ENCODE measurements around the gene HMGA1.
A peak's percentile ranks its signal among the peaks of the same experiment; 100 is the strongest.

Gene HMGA1

GRCh38 chr6:34196116-34196832 lies 40.4 kb upstream of the HMGA1 start:
- CTCF ChIA-PET = interaction anchor here (0.6 to 8.4 kb wide), 59 partner anchors 8 to 1045 kb away, joined by 3 to 92 read pairs (median 5); partner anchors contain the start of genes HMGA1, NUDT3, SMIM29 and UQCC2
- peak overlapping the region; percentile 59 for H3K4me3 ChIP-seq (ENCODE audit: low read depth, low read length)
- peak; percentile 4 for DNase-seq (ENCODE audit: low read depth, low spot score)
- POLR2A ChIA-PET = interaction anchor here (0.9 to 1.5 kb wide), 4 partner anchors 40 to 230 kb away, joined by 3 to 5 read pairs (median 4); partner anchors contain the start of genes HMGA1 and SMIM29
- TF ChIP-seq, protein P1, sequence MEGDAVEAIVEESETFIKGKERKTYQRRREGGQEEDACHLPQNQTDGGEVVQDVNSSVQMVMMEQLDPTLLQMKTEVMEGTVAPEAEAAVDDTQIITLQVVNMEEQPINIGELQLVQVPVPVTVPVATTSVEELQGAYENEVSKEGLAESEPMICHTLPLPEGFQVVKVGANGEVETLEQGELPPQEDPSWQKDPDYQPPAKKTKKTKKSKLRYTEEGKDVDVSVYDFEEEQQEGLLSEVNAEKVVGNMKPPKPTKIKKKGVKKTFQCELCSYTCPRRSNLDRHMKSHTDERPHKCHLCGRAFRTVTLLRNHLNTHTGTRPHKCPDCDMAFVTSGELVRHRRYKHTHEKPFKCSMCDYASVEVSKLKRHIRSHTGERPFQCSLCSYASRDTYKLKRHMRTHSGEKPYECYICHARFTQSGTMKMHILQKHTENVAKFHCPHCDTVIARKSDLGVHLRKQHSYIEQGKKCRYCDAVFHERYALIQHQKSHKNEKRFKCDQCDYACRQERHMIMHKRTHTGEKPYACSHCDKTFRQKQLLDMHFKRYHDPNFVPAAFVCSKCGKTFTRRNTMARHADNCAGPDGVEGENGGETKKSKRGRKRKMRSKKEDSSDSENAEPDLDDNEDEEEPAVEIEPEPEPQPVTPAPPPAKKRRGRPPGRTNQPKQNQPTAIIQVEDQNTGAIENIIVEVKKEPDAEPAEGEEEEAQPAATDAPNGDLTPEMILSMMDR (IDR thresholded peaks at IDR 0.05; ENCODE audit: insufficient read depth, low read length, missing control alignments) = peak; percentile 97

DNA sequence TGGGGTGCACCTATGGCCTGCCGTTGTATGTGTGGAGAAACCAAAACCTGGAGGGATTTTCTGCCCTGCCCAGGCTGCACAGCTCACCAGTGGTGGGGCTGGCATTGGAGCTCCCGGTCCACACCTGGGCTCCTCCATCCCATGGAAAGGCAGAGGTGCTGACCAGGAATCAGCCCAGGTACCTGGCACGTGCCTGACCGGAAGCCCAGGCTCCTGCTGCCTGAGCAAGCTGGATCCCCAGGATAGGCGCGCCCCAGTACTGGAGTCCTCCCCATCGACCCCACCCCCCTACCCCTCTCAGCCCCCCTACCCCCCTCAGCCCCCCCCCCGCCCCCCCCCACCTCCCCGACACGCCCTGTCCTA lies 39.9 kb upstream of the HMGA1 start:
- TF ChIP-seq, protein P1 (IDR thresholded peaks at IDR 0.05; ENCODE audit: insufficient read depth, low read length, missing control alignments) = no peak
- H3K4me3 ChIP-seq (ENCODE audit: low read depth, low read length) = peak overlapping the region; percentile 59
- CTCF ChIA-PET = interaction anchor here (0.6 to 8.4 kb wide), 34 partner anchors 9 to 610 kb away, joined by 3 to 92 read pairs (median 8); partner anchors contain the start of genes HMGA1, NUDT3 and SMIM29
- DNase-seq (ENCODE audit: low read depth, low spot score) = no peak
- POLR2A ChIA-PET = interaction anchor here (1.0 kb wide), 1 partner anchor 229 kb away, joined by 3 read pairs; no protein-coding TSS in a partner anchor

DNA sequence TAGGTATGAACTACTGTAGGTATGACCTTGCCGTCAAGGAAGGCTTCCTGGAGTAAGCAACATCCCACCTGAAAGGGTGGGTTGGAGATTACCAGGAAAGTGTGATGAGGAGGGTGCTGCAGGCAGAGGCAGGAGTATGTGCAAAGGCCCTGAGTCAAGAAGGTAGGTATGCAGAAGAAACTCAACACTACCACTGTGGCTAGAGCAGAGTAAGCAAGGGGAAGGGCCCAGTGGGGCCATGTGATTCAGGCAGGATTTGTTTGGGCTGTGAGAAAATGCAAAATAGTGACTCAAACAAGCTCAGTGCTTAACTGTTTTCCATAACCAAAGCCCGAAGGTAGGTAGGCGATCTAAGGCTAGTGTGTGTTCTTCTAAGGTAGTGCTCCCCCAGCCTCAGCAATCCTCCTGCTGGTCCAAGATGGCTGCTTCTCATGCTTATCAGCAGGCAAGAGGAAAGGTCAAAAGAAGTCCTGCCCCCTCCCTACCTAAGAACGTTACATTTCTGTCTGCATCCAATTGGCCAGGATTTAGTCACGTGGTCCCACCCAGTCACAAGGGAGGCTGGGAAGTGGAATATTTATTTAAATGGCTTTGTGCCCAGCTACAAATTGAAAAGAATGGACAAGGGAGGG lies 36.2 kb upstream of the HMGA1 start:
- no peak overlapping the region for H3K4me3 ChIP-seq (ENCODE audit: low read depth, low read length)

GRCh38 chr6:34201455-34202107 lies 35.1 kb upstream of the HMGA1 start:
- DNase-seq (ENCODE audit: low read depth, low spot score) = no peak
- POLR2A ChIA-PET = interaction anchor here (1.7 kb wide), 1 partner anchor 43 kb away, joined by 3 read pairs; no protein-coding TSS in a partner anchor

More for the DNA sequence above, 36.2 kb upstream of the HMGA1 start:
- DNase-seq (ENCODE audit: low read depth, low spot score) = no peak
- ChIA-PET POLR2A (no interaction called here), CTCF (interaction anchor here (0.9 to 8.4 kb wide), 3 partner anchors 37 to 410 kb away, joined by 3 to 92 read pairs (median 6); no protein-coding TSS in a partner anchor)
- TF ChIP-seq, protein P1 (IDR thresholded peaks at IDR 0.05; ENCODE audit: insufficient read depth, low read length, missing control alignments) = no peak

DNA sequence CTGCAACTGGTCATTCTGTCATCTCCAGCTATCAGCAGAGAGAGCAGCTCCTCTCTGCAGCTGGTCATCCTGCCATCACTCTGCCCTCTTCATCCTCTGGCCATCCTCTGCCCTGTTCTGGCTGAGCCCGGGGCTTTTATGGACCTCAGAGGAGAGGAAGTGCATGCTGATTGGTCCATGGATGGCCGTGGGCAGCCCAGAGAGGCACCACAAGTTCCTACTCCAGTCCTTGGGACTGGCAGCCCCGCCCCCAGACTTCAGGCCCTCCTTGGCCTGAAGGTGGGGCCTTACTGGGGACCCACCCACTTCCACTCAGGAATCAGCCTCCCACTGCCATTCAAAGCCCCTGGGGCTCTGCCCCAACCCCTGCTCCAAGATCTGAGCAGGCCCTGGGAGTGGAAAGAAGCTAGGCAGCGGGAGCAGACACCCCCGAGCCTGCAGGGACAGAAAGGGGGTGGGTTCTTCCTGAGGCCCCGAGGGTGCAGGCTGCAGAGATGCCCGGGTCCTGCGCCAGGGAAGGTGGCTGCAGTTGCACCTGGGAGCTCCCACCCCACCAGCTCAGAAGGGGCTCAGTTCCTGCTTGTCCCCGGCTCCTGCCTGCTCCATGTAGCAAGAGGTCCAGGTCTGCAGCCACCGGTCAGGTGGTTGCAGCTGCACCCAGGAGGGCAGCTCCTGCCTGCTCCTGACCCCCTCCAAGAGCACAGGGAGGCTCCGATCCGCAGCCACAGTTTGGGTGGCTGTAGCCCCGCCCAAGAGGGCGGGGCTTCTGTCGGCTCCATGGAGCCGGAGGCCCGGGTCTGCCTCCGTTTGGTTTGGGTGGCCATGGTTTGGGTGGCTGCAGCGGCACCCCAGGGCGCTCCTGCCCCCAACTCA lies 34.1 kb upstream of the HMGA1 start:
- ChIA-PET POLR2A (interaction anchor here (1.7 kb wide), 1 partner anchor 42 kb away, joined by 3 read pairs; no protein-coding TSS in a partner anchor), CTCF (interaction anchor here (1.9 kb wide), 1 partner anchor 324 kb away, joined by 4 read pairs; no protein-coding TSS in a partner anchor)
- no peak for DNase-seq (ENCODE audit: low read depth, low spot score)
- TF ChIP-seq, protein P1 (IDR thresholded peaks at IDR 0.05; ENCODE audit: insufficient read depth, low read length, missing control alignments) = no peak
- H3K4me3 ChIP-seq (ENCODE audit: low read depth, low read length) = no peak overlapping the region

More at GRCh38 chr6:34201455-34202107, 35.1 kb upstream of the HMGA1 start:
- no peak overlapping the region for H3K4me3 ChIP-seq (ENCODE audit: low read depth, low read length)
- CTCF ChIA-PET = interaction anchor here (0.6 to 8.4 kb wide), 5 partner anchors 214 to 409 kb away, joined by 3 to 92 read pairs (median 4); no protein-coding TSS in a partner anchor
- TF ChIP-seq, protein P1 (IDR thresholded peaks at IDR 0.05; ENCODE audit: insufficient read depth, low read length, missing control alignments) = no peak

Measured in AG04449 (cell line).